Tibial artery (tissue), 4 donors: Measurements from ENCODE around the gene LDLRAD2.
A peak's percentile ranks its signal among the peaks of the same experiment; 100 is the strongest.

ENCODE experiments used
- DNase-seq, 2 donors: peaks; one replicate each; pipeline ENCODE4 v3.0.0-alpha.2; 2019
- H3K27ac ChIP-seq, 2 donors: fragments of 200-600 bp; sonication (generic) in 1 of 2; 1 replicate in 1 of 2; 2 replicates in 1 of 2; pipeline ENCODE4 v1.5.1; 2018 to 2019; ENCODE audit warnings: mild to moderate bottlenecking in 1 of 2
- H3K27me3 ChIP-seq, 2 donors: fragments of 200-600 bp; sonication (generic) in 1 of 2; one replicate each; pipeline versions ENCODE4 v1.5.1 to v1.6.0; 2016 to 2019
- H3K36me3 ChIP-seq, 3 donors: fragments of 200-600 bp; sonication (generic) in 2 of 3; one replicate each; pipeline ENCODE4 v1.5.1; 2016 to 2019; ENCODE audit warnings: mild to moderate bottlenecking in 2 of 3
- H3K4me1 ChIP-seq, 4 donors: fragments of 200-600 bp; sonication (generic) in 2 of 4; 1 replicate in 3 of 4; 2 replicates in 1 of 4; pipeline ENCODE4 v1.5.1; 2016 to 2019
- H3K4me3 ChIP-seq, 2 donors: fragments of 200-600 bp; sonication (generic) in 1 of 2; 1 replicate in 1 of 2; 2 replicates in 1 of 2; pipeline ENCODE4 v1.5.1; 2018 to 2019; ENCODE audit warnings: mild to moderate bottlenecking in 2 of 2
- H3K9me3 ChIP-seq, 3 donors: fragments of 200-600 bp; sonication (generic) in 1 of 3; one replicate each; pipeline ENCODE4 v1.5.1; 2016 to 2019
- CTCF ChIP-seq, 2 experiments: fragments of 200-600 bp in 1 of 2; fragments of 450-650 bp in 1 of 2; IDR thresholded peaks; one replicate each; pipeline ENCODE4 v1.5.1; 2017 to 2019; ENCODE audit warnings: antibody characterized with exemption in 2 of 2, mild to moderate bottlenecking in 1 of 2, moderate library complexity in 1 of 2
- intact Hi-C: fragments of 100-400 bp; cut with DNase I; formaldehyde crosslinking; loops from one replicate; pipeline ENCODE4 v1.15.0; 2023; ENCODE audit warnings: low total_unique reads

Gene LDLRAD2

GRCh38 chr1:21869620-21870121 is 57.6 kb downstream of the LDLRAD2 start:
- peak overlapping the region; percentile 78 to 79 for H3K27ac ChIP-seq
- intact Hi-C loops = loop anchor here (5.0 kb wide), 1 partner anchor 88 kb away; no protein-coding TSS in a partner anchor
- H3K36me3 ChIP-seq = peaks cover 68 to 98% (median 80%) of the 10 kb centered on the region in 3 donors
- peaks cover 0 to 42% (median 27%) of the 10 kb centered on the region in 4 donors for H3K4me1 ChIP-seq
- no peak for TF ChIP-seq CTCF (IDR thresholded peaks at IDR 0.05)
- H3K27me3 ChIP-seq = no peaks in the 10 kb centered on the region
- H3K4me3 ChIP-seq = no peak overlapping the region
- no peaks in the 10 kb centered on the region for H3K9me3 ChIP-seq
- DNase-seq = peak; percentile 93 to 97

- H3K27ac ChIP-seq = peak overlapping the region; percentile 78 to 79
- H3K27me3 ChIP-seq = no peaks in the 10 kb centered on the region
- no peaks in the 10 kb centered on the region for H3K9me3 ChIP-seq
- TF ChIP-seq CTCF (IDR thresholded peaks at IDR 0.05) = no peak
- intact Hi-C loops = loop anchor here (5.0 kb wide), 1 partner anchor 87 kb away; no protein-coding TSS in a partner anchor
- H3K36me3 ChIP-seq = peaks cover 68 to 98% (median 80%) of the 10 kb centered on the region in 3 donors
- DNase-seq = no peak
- no peak overlapping the region for H3K4me3 ChIP-seq
- H3K4me1 ChIP-seq = peaks cover 0 to 42% (median 27%) of the 10 kb centered on the region in 4 donors
Measured at GRCh38 chr1:21870611-21871010, 58.5 kb downstream of the LDLRAD2 start.

- DNase-seq = no peak
Measured at GRCh38 chr1:21871943-21872342, 59.9 kb downstream of the LDLRAD2 start.

GRCh38 chr1:21872445-21873079 is 60.5 kb downstream of the LDLRAD2 start:
- no peak overlapping the region for H3K4me3 ChIP-seq
- TF ChIP-seq CTCF (IDR thresholded peaks at IDR 0.05) = no peak
- peak overlapping the region; percentile 39 to 79 for H3K27ac ChIP-seq
- DNase-seq = no peak
- peaks cover 73 to 100% (median 84%) of the 10 kb centered on the region in 3 donors for H3K36me3 ChIP-seq
- intact Hi-C loops = loop anchor here (5.0 kb wide), 1 partner anchor 85 kb away; no protein-coding TSS in a partner anchor
- no peaks in the 10 kb centered on the region for H3K9me3 ChIP-seq
- H3K27me3 ChIP-seq = no peaks in the 10 kb centered on the region
- H3K4me1 ChIP-seq = peaks cover 0 to 42% (median 27%) of the 10 kb centered on the region in 4 donors

More at GRCh38 chr1:21871943-21872342, 59.9 kb downstream of the LDLRAD2 start:
- Histone ChIP-seq H3K9me3 (no peaks in the 10 kb centered on the region), H3K27me3 (no peaks in the 10 kb centered on the region), H3K27ac (peak overlapping the region; percentile 39 to 79), H3K36me3 (peaks cover 69 to 98% (median 80%) of the 10 kb centered on the region in 3 donors), H3K4me3 (no peak overlapping the region), H3K4me1 (peaks cover 0 to 42% (median 27%) of the 10 kb centered on the region in 4 donors)
- intact Hi-C loops = loop anchor here (5.0 kb wide), 1 partner anchor 85 kb away; no protein-coding TSS in a partner anchor
- no peak for TF ChIP-seq CTCF (IDR thresholded peaks at IDR 0.05)

- DNase-seq = no peak
- peaks cover 73 to 100% (median 85%) of the 10 kb centered on the region in 3 donors for H3K36me3 ChIP-seq
- no peaks in the 10 kb centered on the region for H3K9me3 ChIP-seq
- peaks cover 0 to 42% (median 27%) of the 10 kb centered on the region in 4 donors for H3K4me1 ChIP-seq
- intact Hi-C loops = loop anchor here (5.0 kb wide), 1 partner anchor 84 kb away; no protein-coding TSS in a partner anchor
- no peaks in the 10 kb centered on the region for H3K27me3 ChIP-seq
- no peak for TF ChIP-seq CTCF (IDR thresholded peaks at IDR 0.05)
- peak overlapping the region; percentile 39 to 79 for H3K27ac ChIP-seq
- H3K4me3 ChIP-seq = no peak overlapping the region
Measured at GRCh38 chr1:21873174-21873573, 61.1 kb downstream of the LDLRAD2 start.
